ENCODE data around the gene KIF21A. TPM values are rescaled to one million over a fixed set of nuclear protein-coding genes. Genes with fewer than 3 reads are reported as not detected.

Gene KIF21A
- polyA plus RNA-seq, 1 donor from 2014 or later: 130 TPM

- Histone ChIP-seq H4K20me1 (ENCODE audit: insufficient read depth) (no peaks in the 10 kb centered on the region), H3K9me2 (ENCODE audit: insufficient read depth, low read length) (no peaks in the 10 kb centered on the region), H3K4me3 (ENCODE audit: low read length) (no peak overlapping the region), H3F3A (ENCODE audit: insufficient read depth, low read length, poor library complexity, severe bottlenecking) (no peaks in the 10 kb centered on the region), H3K36me3 (ENCODE audit: insufficient read depth, low read length) (no peaks in the 10 kb centered on the region), H2AFZ (ENCODE audit: low read depth, low read length) (no peak overlapping the region), H3K27me3 (ENCODE audit: insufficient read depth, low read depth, low read length) (no peaks in the 10 kb centered on the region), H3K9ac (ENCODE audit: low read length) (no peak overlapping the region), H3K9me3 (ENCODE audit: low read length) (no peaks in the 10 kb centered on the region), H3K79me2 (replicated peaks; ENCODE audit: insufficient read depth, low read length) (no peaks in the 10 kb centered on the region), H3K4me2 (ENCODE audit: low read length) (no peak overlapping the region), H3K27ac (ENCODE audit: low read length) (no peak overlapping the region)
- TF ChIP-seq POLR2AphosphoS5 (IDR thresholded peaks at IDR 0.05): no peak
- no peak for TF ChIP-seq RAD21 (conservative IDR thresholded peaks at IDR 0.05)
- TF ChIP-seq EZH2 (IDR thresholded peaks at IDR 0.05; ENCODE audit: borderline replicate concordance, insufficient read depth, low read length, poor library complexity, severe bottlenecking): no peak
Observed at GRCh38 chr12:39448038-39448437, 5.1 kb upstream of the KIF21A start.

- Histone ChIP-seq H2AFZ (ENCODE audit: low read depth, low read length) (peak overlapping the region; percentile 97), H4K20me1 (ENCODE audit: insufficient read depth) (no peaks in the 10 kb centered on the region), H3K9ac (ENCODE audit: low read length) (peak overlapping the region; percentile 93), H3K4me3 (ENCODE audit: low read length) (peak overlapping the region; percentile 84), H3K9me2 (ENCODE audit: insufficient read depth, low read length) (no peaks in the 10 kb centered on the region), H3F3A (ENCODE audit: insufficient read depth, low read length, poor library complexity, severe bottlenecking) (no peaks in the 10 kb centered on the region), H3K4me2 (ENCODE audit: low read length) (peak overlapping the region; percentile 61), H3K9me3 (ENCODE audit: low read length) (no peaks in the 10 kb centered on the region), H3K36me3 (ENCODE audit: insufficient read depth, low read length) (no peaks in the 10 kb centered on the region), H3K27me3 (ENCODE audit: insufficient read depth, low read depth, low read length) (no peaks in the 10 kb centered on the region), H3K79me2 (replicated peaks; ENCODE audit: insufficient read depth, low read length) (peaks cover 33% of the 10 kb centered on the region), H3K27ac (ENCODE audit: low read length) (peak overlapping the region; percentile 95)
- TF ChIP-seq POLR2AphosphoS5 (IDR thresholded peaks at IDR 0.05) (no peak), REST (IDR thresholded peaks at IDR 0.05; ENCODE audit: borderline replicate concordance) (no peak), CTCF (IDR thresholded peaks at IDR 0.05; ENCODE audit: poor library complexity, severe bottlenecking) (no peak), MXI1 (conservative IDR thresholded peaks at IDR 0.05; ENCODE audit: poor library complexity, severe bottlenecking) (no peak), RAD21 (conservative IDR thresholded peaks at IDR 0.05) (no peak), EP300 (conservative IDR thresholded peaks at IDR 0.05; ENCODE audit: poor library complexity, severe bottlenecking) (no peak), SMC3 (conservative IDR thresholded peaks at IDR 0.05; ENCODE audit: poor library complexity) (no peak), EZH2 (IDR thresholded peaks at IDR 0.05; ENCODE audit: borderline replicate concordance, insufficient read depth, low read length, poor library complexity, severe bottlenecking) (no peak), TAF1 (IDR thresholded peaks at IDR 0.05; ENCODE audit: low read depth) (no peak)
Observed at GRCh38 chr12:39443929-39444209, 949 bp upstream of the KIF21A start.

- Histone ChIP-seq H3K9ac (ENCODE audit: low read length) (peak overlapping the region; percentile 93), H2AFZ (ENCODE audit: low read depth, low read length) (peak overlapping the region; percentile 44), H3K27ac (ENCODE audit: low read length) (peak overlapping the region; percentile 95), H3K27me3 (ENCODE audit: insufficient read depth, low read depth, low read length) (no peaks in the 10 kb centered on the region), H3K36me3 (ENCODE audit: insufficient read depth, low read length) (no peaks in the 10 kb centered on the region), H3K79me2 (replicated peaks; ENCODE audit: insufficient read depth, low read length) (peaks cover 44% of the 10 kb centered on the region), H3K4me3 (ENCODE audit: low read length) (peak overlapping the region; percentile 84), H3K4me2 (ENCODE audit: low read length) (no peak overlapping the region), H3K9me3 (ENCODE audit: low read length) (no peaks in the 10 kb centered on the region), H4K20me1 (ENCODE audit: insufficient read depth) (no peaks in the 10 kb centered on the region), H3F3A (ENCODE audit: insufficient read depth, low read length, poor library complexity, severe bottlenecking) (no peaks in the 10 kb centered on the region), H3K9me2 (ENCODE audit: insufficient read depth, low read length) (no peaks in the 10 kb centered on the region)
- peak; percentile 8 for TF ChIP-seq EP300 (conservative IDR thresholded peaks at IDR 0.05; ENCODE audit: poor library complexity, severe bottlenecking)
- TF ChIP-seq REST (IDR thresholded peaks at IDR 0.05; ENCODE audit: borderline replicate concordance): peak; percentile 40
- TF ChIP-seq SMC3 (conservative IDR thresholded peaks at IDR 0.05; ENCODE audit: poor library complexity): no peak
- TF ChIP-seq RAD21 (conservative IDR thresholded peaks at IDR 0.05): no peak
- TF ChIP-seq MXI1 (conservative IDR thresholded peaks at IDR 0.05; ENCODE audit: poor library complexity, severe bottlenecking): no peak
Observed at GRCh38 chr12:39442831-39443080, 164 bp downstream of the KIF21A start.

Data from neural cell (in vitro differentiated cells).